HEK293 (cell line): Measurements from ENCODE around the gene SNX21.

ENCODE experiments used
- CTCF ChIA-PET: fragments of 350-600 bp; formaldehyde crosslinking; extraction: SDS; loops from one replicate; lab custom pipeline; 2021; ENCODE audit warnings: antibody characterized with exemption; lab: Yijun Ruan, JAX
- POLR2A ChIA-PET: fragments of 300-600 bp; formaldehyde crosslinking; extraction: SDS; loops from one replicate; lab custom pipeline; 2020; ENCODE audit warnings: antibody characterized with exemption, inconsistent platforms; lab: Yijun Ruan, JAX
- H3K27ac ChIP-seq: fragments of 200-500 bp; sonication (Bioruptor generic); 2 replicates; pipeline ENCODE4 v1.5.1; 2014; ENCODE audit warnings: low read depth, low read length, control low read depth, inconsistent platforms; ENCODE audit errors: extremely low read depth
- H3K36me3 ChIP-seq, 2 experiments: fragments of 200-500 bp in 1 of 2; sonication (Bioruptor generic) in 1 of 2; 1 replicate in 1 of 2; 2 replicates in 1 of 2; pipeline ENCODE4 v1.5.1; 2014 to 2017; ENCODE audit warnings: inconsistent platforms in 2 of 2, low read length in 2 of 2; ENCODE audit not compliant: control insufficient read depth in 2 of 2, insufficient read depth in 1 of 2
- H3K4me1 ChIP-seq: fragments of 200-500 bp; sonication (Bioruptor generic); 2 replicates; pipeline ENCODE4 v1.5.1; 2014; ENCODE audit warnings: mild to moderate bottlenecking, low read length, inconsistent platforms; ENCODE audit not compliant: control insufficient read depth, insufficient read depth
- H3K4me3 ChIP-seq: 2 replicates; pipeline ENCODE4 v1.5.1; 2011; ENCODE audit warnings: low read depth, mild to moderate bottlenecking, control low read depth, low read length, moderate library complexity
- H3K9me3 ChIP-seq: fragments of 200-500 bp; sonication (Bioruptor generic); 2 replicates; pipeline ENCODE4 v1.5.1; 2014; ENCODE audit warnings: low read depth, low read length, inconsistent platforms; ENCODE audit not compliant: control insufficient read depth, insufficient read depth
- IKZF3 ChIP-seq: fragments of 450-650 bp; IDR thresholded peaks from 2 replicates; pipeline ENCODE4 v1.5.0; 2018; ENCODE audit warnings: missing biosample characterization, mild to moderate bottlenecking, missing genetic modification characterization, moderate library complexity
- MYNN ChIP-seq: fragments of 450-650 bp; formaldehyde crosslinking; IDR thresholded peaks from 2 replicates; pipeline ENCODE4 v1.5.1; 2016; ENCODE audit warnings: missing biosample characterization, missing genetic modification characterization, borderline replicate concordance
- SP7 ChIP-seq: fragments of 450-650 bp; formaldehyde crosslinking; IDR thresholded peaks from 2 replicates; pipeline ENCODE4 v1.5.1; 2016; ENCODE audit warnings: missing biosample characterization, missing genetic modification characterization
- WT1 ChIP-seq: fragments of 450-650 bp; formaldehyde crosslinking; IDR thresholded peaks from 2 replicates; pipeline ENCODE4 v1.5.1; 2016; ENCODE audit warnings: missing biosample characterization, missing genetic modification characterization
- ZBTB1 ChIP-seq: fragments of 450-650 bp; formaldehyde crosslinking; IDR thresholded peaks from 2 replicates; pipeline ENCODE4 v1.5.1; 2016; ENCODE audit warnings: missing biosample characterization, missing genetic modification characterization
- ZIC2 ChIP-seq: fragments of 450-650 bp; formaldehyde crosslinking; IDR thresholded peaks from 2 replicates; pipeline ENCODE4 v1.5.1; 2016; ENCODE audit warnings: missing biosample characterization, missing genetic modification characterization
- ZNF132 ChIP-seq: fragments of 450-650 bp; formaldehyde crosslinking; IDR thresholded peaks from 2 replicates; pipeline ENCODE4 v1.5.1; 2017; ENCODE audit warnings: missing biosample characterization, missing genetic modification characterization, borderline replicate concordance
- ZNF133 ChIP-seq: fragments of 450-650 bp; formaldehyde crosslinking; IDR thresholded peaks from 2 replicates; pipeline ENCODE4 v1.5.1; 2016; ENCODE audit warnings: missing biosample characterization, missing genetic modification characterization
- ZNF146 ChIP-seq: fragments of 450-650 bp; formaldehyde crosslinking; IDR thresholded peaks from 2 replicates; pipeline ENCODE4 v1.5.1; 2016; ENCODE audit warnings: missing biosample characterization, missing genetic modification characterization
- ZNF169 ChIP-seq: fragments of 450-650 bp; formaldehyde crosslinking; IDR thresholded peaks from 2 replicates; pipeline ENCODE4 v1.5.1; 2016; ENCODE audit warnings: missing biosample characterization, missing genetic modification characterization
- ZNF223 ChIP-seq: fragments of 450-650 bp; formaldehyde crosslinking; IDR thresholded peaks from 2 replicates; pipeline ENCODE4 v1.5.1; 2016; ENCODE audit warnings: missing biosample characterization, missing genetic modification characterization
- ZNF596 ChIP-seq: fragments of 450-650 bp; IDR thresholded peaks from 2 replicates; pipeline ENCODE4 v1.5.0; 2018; ENCODE audit warnings: missing biosample characterization, mild to moderate bottlenecking, missing genetic modification characterization, moderate library complexity
- ZNF654 ChIP-seq: fragments of 450-650 bp; formaldehyde crosslinking; IDR thresholded peaks from 2 replicates; pipeline ENCODE4 v1.5.1; 2016; ENCODE audit warnings: low read depth, missing biosample characterization, missing genetic modification characterization
- ZNF776 ChIP-seq: fragments of 450-650 bp; formaldehyde crosslinking; IDR thresholded peaks from 2 replicates; pipeline ENCODE4 v1.5.0; 2017; ENCODE audit warnings: missing biosample characterization, missing genetic modification characterization, borderline replicate concordance
- TF ChIP-seq, protein P1 (sequence below): fragments of 450-650 bp; formaldehyde crosslinking; IDR thresholded peaks from 2 replicates; pipeline ENCODE4 v1.5.1; 2017; ENCODE audit warnings: missing biosample characterization, missing genetic modification characterization
- TF ChIP-seq, protein P2 (sequence below): fragments of 450-650 bp; formaldehyde crosslinking; IDR thresholded peaks from 2 replicates; pipeline ENCODE4 v1.5.1; 2016; ENCODE audit warnings: missing biosample characterization, missing genetic modification characterization
- TF ChIP-seq, protein P3 (sequence below): fragments of 450-650 bp; formaldehyde crosslinking; IDR thresholded peaks from 2 replicates; pipeline ENCODE4 v1.5.1; 2016; ENCODE audit warnings: missing biosample characterization, missing genetic modification characterization, borderline replicate concordance
- TF ChIP-seq, protein P4 (sequence below): fragments of 450-650 bp; formaldehyde crosslinking; IDR thresholded peaks from 2 replicates; pipeline ENCODE4 v1.5.1; 2016; ENCODE audit warnings: missing biosample characterization, missing genetic modification characterization

The SNX21 gene

DNA sequence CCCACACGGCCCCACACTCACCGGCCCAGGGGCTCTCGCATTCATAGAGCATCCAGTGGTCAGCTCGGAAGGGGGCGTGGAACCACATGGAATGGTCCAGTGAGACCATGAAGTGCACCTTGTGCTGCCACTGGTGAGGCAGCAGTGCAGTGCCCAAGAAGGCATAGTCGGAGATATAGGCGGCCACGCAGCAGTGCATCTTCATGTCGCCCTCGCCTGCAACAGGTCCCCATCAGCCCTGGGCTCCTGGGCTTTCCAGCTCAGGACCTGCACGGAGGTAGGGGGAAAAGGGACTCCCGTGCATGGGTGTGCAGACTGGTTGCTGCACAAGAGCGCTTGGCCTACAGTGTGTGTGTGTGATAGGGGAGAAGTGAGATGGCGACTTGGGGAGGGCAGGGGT lies 9.9 kb downstream of the SNX21 start (continued):
- no peak for TF ChIP-seq ZNF596 (tag by site-specific recombination)
- TF ChIP-seq, protein P1, sequence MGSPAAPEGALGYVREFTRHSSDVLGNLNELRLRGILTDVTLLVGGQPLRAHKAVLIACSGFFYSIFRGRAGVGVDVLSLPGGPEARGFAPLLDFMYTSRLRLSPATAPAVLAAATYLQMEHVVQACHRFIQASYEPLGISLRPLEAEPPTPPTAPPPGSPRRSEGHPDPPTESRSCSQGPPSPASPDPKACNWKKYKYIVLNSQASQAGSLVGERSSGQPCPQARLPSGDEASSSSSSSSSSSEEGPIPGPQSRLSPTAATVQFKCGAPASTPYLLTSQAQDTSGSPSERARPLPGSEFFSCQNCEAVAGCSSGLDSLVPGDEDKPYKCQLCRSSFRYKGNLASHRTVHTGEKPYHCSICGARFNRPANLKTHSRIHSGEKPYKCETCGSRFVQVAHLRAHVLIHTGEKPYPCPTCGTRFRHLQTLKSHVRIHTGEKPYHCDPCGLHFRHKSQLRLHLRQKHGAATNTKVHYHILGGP (tag by site-specific recombination), result no peak
- TF ChIP-seq, all 188 proteins: peak for 3

DNA sequence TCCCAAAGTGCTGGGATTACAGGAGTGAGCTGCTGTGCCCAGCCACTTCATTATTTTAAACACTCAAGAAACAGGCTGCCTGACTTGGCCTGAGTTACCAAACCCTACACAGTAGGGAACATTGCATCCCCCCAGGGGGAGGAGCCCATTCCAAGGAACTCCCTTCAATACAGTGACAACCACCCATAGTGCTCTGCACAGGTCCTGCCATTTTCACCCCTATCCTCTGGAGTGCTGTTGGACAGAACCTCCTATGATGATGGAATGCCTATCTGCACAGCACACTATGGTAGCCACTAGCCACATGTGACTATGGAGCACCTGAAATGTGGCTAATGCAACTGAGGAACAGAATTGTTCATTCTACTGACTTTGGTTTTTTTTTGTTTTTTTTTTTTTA lies 11.9 kb downstream of the SNX21 start:
- no peak overlapping the region for H3K27ac ChIP-seq
- no peak overlapping the region for H3K4me3 ChIP-seq
- TF ChIP-seq ZNF132 (tag by site-specific recombination), result no peak
- TF ChIP-seq, protein P2, sequence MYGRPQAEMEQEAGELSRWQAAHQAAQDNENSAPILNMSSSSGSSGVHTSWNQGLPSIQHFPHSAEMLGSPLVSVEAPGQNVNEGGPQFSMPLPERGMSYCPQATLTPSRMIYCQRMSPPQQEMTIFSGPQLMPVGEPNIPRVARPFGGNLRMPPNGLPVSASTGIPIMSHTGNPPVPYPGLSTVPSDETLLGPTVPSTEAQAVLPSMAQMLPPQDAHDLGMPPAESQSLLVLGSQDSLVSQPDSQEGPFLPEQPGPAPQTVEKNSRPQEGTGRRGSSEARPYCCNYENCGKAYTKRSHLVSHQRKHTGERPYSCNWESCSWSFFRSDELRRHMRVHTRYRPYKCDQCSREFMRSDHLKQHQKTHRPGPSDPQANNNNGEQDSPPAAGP, result no peak
- TF ChIP-seq ZIC2, result peak; percentile 54
- no peak for TF ChIP-seq SP7
- no peak for TF ChIP-seq ZNF776 (tag by site-specific recombination)
- TF ChIP-seq ZBTB1, result no peak
- TF ChIP-seq ZNF223 (tag by site-specific recombination), result no peak
- TF ChIP-seq, protein P3, sequence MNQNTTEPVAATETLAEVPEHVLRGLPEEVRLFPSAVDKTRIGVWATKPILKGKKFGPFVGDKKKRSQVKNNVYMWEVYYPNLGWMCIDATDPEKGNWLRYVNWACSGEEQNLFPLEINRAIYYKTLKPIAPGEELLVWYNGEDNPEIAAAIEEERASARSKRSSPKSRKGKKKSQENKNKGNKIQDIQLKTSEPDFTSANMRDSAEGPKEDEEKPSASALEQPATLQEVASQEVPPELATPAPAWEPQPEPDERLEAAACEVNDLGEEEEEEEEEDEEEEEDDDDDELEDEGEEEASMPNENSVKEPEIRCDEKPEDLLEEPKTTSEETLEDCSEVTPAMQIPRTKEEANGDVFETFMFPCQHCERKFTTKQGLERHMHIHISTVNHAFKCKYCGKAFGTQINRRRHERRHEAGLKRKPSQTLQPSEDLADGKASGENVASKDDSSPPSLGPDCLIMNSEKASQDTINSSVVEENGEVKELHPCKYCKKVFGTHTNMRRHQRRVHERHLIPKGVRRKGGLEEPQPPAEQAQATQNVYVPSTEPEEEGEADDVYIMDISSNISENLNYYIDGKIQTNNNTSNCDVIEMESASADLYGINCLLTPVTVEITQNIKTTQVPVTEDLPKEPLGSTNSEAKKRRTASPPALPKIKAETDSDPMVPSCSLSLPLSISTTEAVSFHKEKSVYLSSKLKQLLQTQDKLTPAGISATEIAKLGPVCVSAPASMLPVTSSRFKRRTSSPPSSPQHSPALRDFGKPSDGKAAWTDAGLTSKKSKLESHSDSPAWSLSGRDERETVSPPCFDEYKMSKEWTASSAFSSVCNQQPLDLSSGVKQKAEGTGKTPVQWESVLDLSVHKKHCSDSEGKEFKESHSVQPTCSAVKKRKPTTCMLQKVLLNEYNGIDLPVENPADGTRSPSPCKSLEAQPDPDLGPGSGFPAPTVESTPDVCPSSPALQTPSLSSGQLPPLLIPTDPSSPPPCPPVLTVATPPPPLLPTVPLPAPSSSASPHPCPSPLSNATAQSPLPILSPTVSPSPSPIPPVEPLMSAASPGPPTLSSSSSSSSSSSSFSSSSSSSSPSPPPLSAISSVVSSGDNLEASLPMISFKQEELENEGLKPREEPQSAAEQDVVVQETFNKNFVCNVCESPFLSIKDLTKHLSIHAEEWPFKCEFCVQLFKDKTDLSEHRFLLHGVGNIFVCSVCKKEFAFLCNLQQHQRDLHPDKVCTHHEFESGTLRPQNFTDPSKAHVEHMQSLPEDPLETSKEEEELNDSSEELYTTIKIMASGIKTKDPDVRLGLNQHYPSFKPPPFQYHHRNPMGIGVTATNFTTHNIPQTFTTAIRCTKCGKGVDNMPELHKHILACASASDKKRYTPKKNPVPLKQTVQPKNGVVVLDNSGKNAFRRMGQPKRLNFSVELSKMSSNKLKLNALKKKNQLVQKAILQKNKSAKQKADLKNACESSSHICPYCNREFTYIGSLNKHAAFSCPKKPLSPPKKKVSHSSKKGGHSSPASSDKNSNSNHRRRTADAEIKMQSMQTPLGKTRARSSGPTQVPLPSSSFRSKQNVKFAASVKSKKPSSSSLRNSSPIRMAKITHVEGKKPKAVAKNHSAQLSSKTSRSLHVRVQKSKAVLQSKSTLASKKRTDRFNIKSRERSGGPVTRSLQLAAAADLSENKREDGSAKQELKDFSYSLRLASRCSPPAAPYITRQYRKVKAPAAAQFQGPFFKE (tag by site-specific recombination), result no peak
- TF ChIP-seq ZNF133 (tag by site-specific recombination), result no peak
- TF ChIP-seq IKZF3 (tag by site-specific recombination), result no peak
- no peak for TF ChIP-seq ZNF654 (tag by site-specific recombination)
- TF ChIP-seq ZNF146 (tag by site-specific recombination), result no peak
- TF ChIP-seq ZNF169 (tag by site-specific recombination), result no peak
- TF ChIP-seq WT1 (tag by site-specific recombination), result no peak
- TF ChIP-seq MYNN (tag by site-specific recombination), result no peak
- TF ChIP-seq, protein P4, sequence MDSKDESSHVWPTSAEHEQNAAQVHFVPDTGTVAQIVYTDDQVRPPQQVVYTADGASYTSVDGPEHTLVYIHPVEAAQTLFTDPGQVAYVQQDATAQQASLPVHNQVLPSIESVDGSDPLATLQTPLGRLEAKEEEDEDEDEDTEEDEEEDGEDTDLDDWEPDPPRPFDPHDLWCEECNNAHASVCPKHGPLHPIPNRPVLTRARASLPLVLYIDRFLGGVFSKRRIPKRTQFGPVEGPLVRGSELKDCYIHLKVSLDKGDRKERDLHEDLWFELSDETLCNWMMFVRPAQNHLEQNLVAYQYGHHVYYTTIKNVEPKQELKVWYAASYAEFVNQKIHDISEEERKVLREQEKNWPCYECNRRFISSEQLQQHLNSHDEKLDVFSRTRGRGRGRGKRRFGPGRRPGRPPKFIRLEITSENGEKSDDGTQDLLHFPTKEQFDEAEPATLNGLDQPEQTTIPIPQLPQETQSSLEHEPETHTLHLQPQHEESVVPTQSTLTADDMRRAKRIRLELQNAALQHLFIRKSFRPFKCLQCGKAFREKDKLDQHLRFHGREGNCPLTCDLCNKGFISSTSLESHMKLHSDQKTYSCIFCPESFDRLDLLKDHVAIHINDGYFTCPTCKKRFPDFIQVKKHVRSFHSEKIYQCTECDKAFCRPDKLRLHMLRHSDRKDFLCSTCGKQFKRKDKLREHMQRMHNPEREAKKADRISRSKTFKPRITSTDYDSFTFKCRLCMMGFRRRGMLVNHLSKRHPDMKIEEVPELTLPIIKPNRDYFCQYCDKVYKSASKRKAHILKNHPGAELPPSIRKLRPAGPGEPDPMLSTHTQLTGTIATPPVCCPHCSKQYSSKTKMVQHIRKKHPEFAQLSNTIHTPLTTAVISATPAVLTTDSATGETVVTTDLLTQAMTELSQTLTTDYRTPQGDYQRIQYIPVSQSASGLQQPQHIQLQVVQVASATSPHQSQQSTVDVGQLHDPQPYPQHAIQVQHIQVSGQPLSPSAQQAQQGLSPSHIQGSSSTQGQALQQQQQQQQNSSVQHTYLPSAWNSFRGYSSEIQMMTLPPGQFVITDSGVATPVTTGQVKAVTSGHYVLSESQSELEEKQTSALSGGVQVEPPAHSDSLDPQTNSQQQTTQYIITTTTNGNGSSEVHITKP (tag by site-specific recombination), result peak; percentile 69
- H3K9me3 ChIP-seq, result no peaks in the 10 kb centered on the region
- ChIA-PET POLR2A (no interaction called here), CTCF (interaction anchor here (0.7 to 1.0 kb wide), 2 partner anchors 11 to 46 kb away, joined by 4 read pairs; no protein-coding TSS in a partner anchor)
- H3K4me1 ChIP-seq, result no peaks in the 10 kb centered on the region
- peaks cover 5 to 83% of the 10 kb centered on the region in 2 experiments; a peak in 2 of 3 replicates for H3K36me3 ChIP-seq
